ENCODE results near the gene SPTBN4. TPM values are rescaled to one million over a fixed set of nuclear protein-coding genes. Genes with fewer than 3 reads are reported as not detected.

The SPTBN4 gene
- total and polyA plus RNA-seq, 10 of the 15 experiments (the other 5 are each of a cell fraction or from before 2014, with no cell fraction given): 0.04 to 1.1 (median 0.34) TPM; not detected in 1

DNA sequence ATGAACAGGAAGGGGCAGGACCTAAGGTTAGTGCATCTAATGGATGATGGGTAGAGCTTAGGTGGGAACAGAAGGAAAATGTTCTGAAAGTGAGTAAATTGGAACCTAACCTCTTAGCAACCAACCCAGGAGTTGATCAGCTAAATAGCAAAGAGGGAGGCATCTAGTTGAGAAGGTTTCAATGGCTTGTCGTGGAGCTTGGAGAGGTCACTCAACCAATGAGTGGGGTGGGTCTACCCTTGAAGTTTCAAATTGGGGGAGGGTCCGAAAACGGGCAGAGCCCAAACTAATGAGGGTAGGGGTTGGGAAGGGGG lies 104.2 kb downstream of the SPTBN4 start:
- Histone ChIP-seq H3K79me2 (ENCODE audit: control insufficient read depth, insufficient read depth, low read length) (no peaks in the 10 kb centered on the region), H3K27ac (ENCODE audit: control insufficient read depth, insufficient read depth) (no peak overlapping the region), H3K9me3 (replicated peaks; ENCODE audit: control insufficient read depth, insufficient read depth, low read length) (no peaks in the 10 kb centered on the region), H2AFZ (ENCODE audit: control insufficient read depth, low read depth, low read length) (peak overlapping the region; percentile 82), H3K27me3 (replicated peaks in 1 of 2; ENCODE audit: control insufficient read depth in 2 of 2, insufficient read depth in 2 of 2, low read length in 1 of 2) (peaks cover 4 to 9% of the 10 kb centered on the region in 2 experiments; a peak in 3 of 4 replicates), H3K9ac (ENCODE audit: control insufficient read depth, insufficient read depth, low read length) (no peak overlapping the region), H3K4me3 (peak overlapping the region; percentile 23; the same call in 1 of the 2 replicates), H4K20me1 (ENCODE audit: control insufficient read depth, insufficient read depth) (no peaks in the 10 kb centered on the region), H3K36me3 (ENCODE audit: control insufficient read depth in 2 of 2, insufficient read depth in 2 of 2, low read length in 1 of 2) (no peaks in the 10 kb centered on the region), H3K4me2 (ENCODE audit: control insufficient read depth, insufficient read depth) (peak overlapping the region; percentile 87), H3K4me1 (ENCODE audit: control insufficient read depth, insufficient read depth, low read length) (peaks cover 4% of the 10 kb centered on the region)
- in situ Hi-C loops (cut with MboI): no loop called here
- FAIRE-seq (no peak), DNase-seq (ENCODE audit: low read depth, low spot score) (no peak), ATAC-seq (no peak)
- CTCF ChIA-PET: interaction anchor here (0.5 to 1.8 kb wide), 21 partner anchors 8 to 1545 kb away, joined by 3 to 14 read pairs (median 3); partner anchors contain the start of gene PSMC4
- SMC1A ChIA-PET (ENCODE audit: uncharacterized antibody, unreplicated experiment): interaction anchor here (0.7 to 1.0 kb wide), 4 partner anchors 33 to 784 kb away, joined by 3 read pairs; no protein-coding TSS in a partner anchor
- RAD21 ChIA-PET (ENCODE audit: unreplicated experiment): interaction anchor here (0.8 to 1.5 kb wide), 7 partner anchors 16 to 430 kb away, joined by 3 to 4 read pairs (median 3); partner anchors contain the start of gene BLVRB
- POLR2A ChIA-PET: interaction anchor here (0.6 to 1.7 kb wide), 8 partner anchors 33 to 223 kb away, joined by 3 to 6 read pairs (median 4); partner anchors contain the start of genes BLVRB, C19orf47, PLD3 and RAB4B
- TF ChIP-seq TCF12 (IDR thresholded peaks at IDR 0.05; ENCODE audit: low read depth, low read length) (no peak), FOS (IDR thresholded peaks at IDR 0.05; ENCODE audit: borderline replicate concordance, extremely low read depth, insufficient read length) (peak; percentile 22), NFYB (IDR thresholded peaks at IDR 0.05; ENCODE audit: insufficient read depth, low read depth, low read length) (peak; percentile 87; the same call in 1 of the 2 replicates), NBN (IDR thresholded peaks at IDR 0.05) (0 out of 2 replicates have a peak, but pooled peaks have one; percentile 11)
- TF ChIP-seq, protein P1, sequence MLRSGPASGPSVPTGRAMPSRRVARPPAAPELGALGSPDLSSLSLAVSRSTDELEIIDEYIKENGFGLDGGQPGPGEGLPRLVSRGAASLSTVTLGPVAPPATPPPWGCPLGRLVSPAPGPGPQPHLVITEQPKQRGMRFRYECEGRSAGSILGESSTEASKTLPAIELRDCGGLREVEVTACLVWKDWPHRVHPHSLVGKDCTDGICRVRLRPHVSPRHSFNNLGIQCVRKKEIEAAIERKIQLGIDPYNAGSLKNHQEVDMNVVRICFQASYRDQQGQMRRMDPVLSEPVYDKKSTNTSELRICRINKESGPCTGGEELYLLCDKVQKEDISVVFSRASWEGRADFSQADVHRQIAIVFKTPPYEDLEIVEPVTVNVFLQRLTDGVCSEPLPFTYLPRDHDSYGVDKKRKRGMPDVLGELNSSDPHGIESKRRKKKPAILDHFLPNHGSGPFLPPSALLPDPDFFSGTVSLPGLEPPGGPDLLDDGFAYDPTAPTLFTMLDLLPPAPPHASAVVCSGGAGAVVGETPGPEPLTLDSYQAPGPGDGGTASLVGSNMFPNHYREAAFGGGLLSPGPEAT (IDR thresholded peaks at IDR 0.05; ENCODE audit: low read depth): no peak
- TF ChIP-seq, protein P2, sequence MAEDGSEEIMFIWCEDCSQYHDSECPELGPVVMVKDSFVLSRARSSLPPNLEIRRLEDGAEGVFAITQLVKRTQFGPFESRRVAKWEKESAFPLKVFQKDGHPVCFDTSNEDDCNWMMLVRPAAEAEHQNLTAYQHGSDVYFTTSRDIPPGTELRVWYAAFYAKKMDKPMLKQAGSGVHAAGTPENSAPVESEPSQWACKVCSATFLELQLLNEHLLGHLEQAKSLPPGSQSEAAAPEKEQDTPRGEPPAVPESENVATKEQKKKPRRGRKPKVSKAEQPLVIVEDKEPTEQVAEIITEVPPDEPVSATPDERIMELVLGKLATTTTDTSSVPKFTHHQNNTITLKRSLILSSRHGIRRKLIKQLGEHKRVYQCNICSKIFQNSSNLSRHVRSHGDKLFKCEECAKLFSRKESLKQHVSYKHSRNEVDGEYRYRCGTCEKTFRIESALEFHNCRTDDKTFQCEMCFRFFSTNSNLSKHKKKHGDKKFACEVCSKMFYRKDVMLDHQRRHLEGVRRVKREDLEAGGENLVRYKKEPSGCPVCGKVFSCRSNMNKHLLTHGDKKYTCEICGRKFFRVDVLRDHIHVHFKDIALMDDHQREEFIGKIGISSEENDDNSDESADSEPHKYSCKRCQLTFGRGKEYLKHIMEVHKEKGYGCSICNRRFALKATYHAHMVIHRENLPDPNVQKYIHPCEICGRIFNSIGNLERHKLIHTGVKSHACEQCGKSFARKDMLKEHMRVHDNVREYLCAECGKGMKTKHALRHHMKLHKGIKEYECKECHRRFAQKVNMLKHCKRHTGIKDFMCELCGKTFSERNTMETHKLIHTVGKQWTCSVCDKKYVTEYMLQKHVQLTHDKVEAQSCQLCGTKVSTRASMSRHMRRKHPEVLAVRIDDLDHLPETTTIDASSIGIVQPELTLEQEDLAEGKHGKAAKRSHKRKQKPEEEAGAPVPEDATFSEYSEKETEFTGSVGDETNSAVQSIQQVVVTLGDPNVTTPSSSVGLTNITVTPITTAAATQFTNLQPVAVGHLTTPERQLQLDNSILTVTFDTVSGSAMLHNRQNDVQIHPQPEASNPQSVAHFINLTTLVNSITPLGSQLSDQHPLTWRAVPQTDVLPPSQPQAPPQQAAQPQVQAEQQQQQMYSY (CRISPR knock-in tag; IDR thresholded peaks at IDR 0.05): no peak
- TF ChIP-seq, protein P3, sequence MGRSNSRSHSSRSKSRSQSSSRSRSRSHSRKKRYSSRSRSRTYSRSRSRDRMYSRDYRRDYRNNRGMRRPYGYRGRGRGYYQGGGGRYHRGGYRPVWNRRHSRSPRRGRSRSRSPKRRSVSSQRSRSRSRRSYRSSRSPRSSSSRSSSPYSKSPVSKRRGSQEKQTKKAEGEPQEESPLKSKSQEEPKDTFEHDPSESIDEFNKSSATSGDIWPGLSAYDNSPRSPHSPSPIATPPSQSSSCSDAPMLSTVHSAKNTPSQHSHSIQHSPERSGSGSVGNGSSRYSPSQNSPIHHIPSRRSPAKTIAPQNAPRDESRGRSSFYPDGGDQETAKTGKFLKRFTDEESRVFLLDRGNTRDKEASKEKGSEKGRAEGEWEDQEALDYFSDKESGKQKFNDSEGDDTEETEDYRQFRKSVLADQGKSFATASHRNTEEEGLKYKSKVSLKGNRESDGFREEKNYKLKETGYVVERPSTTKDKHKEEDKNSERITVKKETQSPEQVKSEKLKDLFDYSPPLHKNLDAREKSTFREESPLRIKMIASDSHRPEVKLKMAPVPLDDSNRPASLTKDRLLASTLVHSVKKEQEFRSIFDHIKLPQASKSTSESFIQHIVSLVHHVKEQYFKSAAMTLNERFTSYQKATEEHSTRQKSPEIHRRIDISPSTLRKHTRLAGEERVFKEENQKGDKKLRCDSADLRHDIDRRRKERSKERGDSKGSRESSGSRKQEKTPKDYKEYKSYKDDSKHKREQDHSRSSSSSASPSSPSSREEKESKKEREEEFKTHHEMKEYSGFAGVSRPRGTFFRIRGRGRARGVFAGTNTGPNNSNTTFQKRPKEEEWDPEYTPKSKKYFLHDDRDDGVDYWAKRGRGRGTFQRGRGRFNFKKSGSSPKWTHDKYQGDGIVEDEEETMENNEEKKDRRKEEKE (IDR thresholded peaks at IDR 0.05): no peak
- TF ChIP-seq, protein P4, sequence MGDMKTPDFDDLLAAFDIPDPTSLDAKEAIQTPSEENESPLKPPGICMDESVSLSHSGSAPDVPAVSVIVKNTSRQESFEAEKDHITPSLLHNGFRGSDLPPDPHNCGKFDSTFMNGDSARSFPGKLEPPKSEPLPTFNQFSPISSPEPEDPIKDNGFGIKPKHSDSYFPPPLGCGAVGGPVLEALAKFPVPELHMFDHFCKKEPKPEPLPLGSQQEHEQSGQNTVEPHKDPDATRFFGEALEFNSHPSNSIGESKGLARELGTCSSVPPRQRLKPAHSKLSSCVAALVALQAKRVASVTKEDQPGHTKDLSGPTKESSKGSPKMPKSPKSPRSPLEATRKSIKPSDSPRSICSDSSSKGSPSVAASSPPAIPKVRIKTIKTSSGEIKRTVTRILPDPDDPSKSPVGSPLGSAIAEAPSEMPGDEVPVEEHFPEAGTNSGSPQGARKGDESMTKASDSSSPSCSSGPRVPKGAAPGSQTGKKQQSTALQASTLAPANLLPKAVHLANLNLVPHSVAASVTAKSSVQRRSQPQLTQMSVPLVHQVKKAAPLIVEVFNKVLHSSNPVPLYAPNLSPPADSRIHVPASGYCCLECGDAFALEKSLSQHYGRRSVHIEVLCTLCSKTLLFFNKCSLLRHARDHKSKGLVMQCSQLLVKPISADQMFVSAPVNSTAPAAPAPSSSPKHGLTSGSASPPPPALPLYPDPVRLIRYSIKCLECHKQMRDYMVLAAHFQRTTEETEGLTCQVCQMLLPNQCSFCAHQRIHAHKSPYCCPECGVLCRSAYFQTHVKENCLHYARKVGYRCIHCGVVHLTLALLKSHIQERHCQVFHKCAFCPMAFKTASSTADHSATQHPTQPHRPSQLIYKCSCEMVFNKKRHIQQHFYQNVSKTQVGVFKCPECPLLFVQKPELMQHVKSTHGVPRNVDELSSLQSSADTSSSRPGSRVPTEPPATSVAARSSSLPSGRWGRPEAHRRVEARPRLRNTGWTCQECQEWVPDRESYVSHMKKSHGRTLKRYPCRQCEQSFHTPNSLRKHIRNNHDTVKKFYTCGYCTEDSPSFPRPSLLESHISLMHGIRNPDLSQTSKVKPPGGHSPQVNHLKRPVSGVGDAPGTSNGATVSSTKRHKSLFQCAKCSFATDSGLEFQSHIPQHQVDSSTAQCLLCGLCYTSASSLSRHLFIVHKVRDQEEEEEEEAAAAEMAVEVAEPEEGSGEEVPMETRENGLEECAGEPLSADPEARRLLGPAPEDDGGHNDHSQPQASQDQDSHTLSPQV (IDR thresholded peaks at IDR 0.05): no peak
- WGBS (ENCODE audit: insufficient coverage, insufficient replicate concordance, low lambda C conversion rate, missing lambda C conversion rate): 33% methylated on average over 3 of the region's 3 CpGs
- no TSS peak for BruUV-seq (replicated peaks)
- intact Hi-C loops (cut with micrococcal nuclease; ENCODE audit: unreplicated experiment): no loop called here
